ENCODE results near the gene ZNF593. TPM values are rescaled to one million over a fixed set of nuclear protein-coding genes. Genes with fewer than 3 reads are reported as not detected.

The ZNF593 gene
- total RNA-seq, 5 donors from 2014 or later (not counting 1 experiment from before 2014, with no cell fraction given), result 8.5 to 17.7 (median 17.1) TPM

Other genes with a start within 250 kb of the ZNF593 start
- gene PAFAH2, start 171.8 kb upstream of the ZNF593 start, total RNA-seq, result 10 to 100 TPM; 10.2 to 30.2 (median 17.3) TPM
- gene EXTL1, start 148.1 kb upstream of the ZNF593 start, total RNA-seq, result under 1 TPM in 4 of 5 donors, not detected in 1; 0.08 to 0.19 (median 0.12) TPM
- under 1 TPM in 3 of 5 donors, not detected in 2; 0.13 to 0.38 (median 0.19) TPM for gene SLC30A2, start 123.8 kb upstream of the ZNF593 start, total RNA-seq
- not detected for gene TRIM63, start 102.3 kb upstream of the ZNF593 start, total RNA-seq
- 10 to 100 TPM in 3 of 5 donors, 1 to 10 TPM in 2; 8.8 to 23.6 (median 19.1) TPM for gene PDIK1L, start 58.1 kb upstream of the ZNF593 start, total RNA-seq
- gene FAM110D, start 10.8 kb upstream of the ZNF593 start, total RNA-seq, result under 1 TPM in 1 of 5 donors, not detected in 4; 0.09 TPM
- not detected for gene C1orf232, start 945 bp upstream of the ZNF593 start, total RNA-seq
- gene ZNF593OS, start 1.9 kb downstream of the ZNF593 start, total RNA-seq, result not detected
- gene CNKSR1, start 7.6 kb downstream of the ZNF593 start, total RNA-seq, result 1 to 10 TPM; 2.9 to 6.8 (median 3.6) TPM
- gene CATSPER4, start 20.7 kb downstream of the ZNF593 start, total RNA-seq, result not detected
- 10 to 100 TPM; 14.2 to 28.5 (median 20.7) TPM for gene CEP85, start 64.3 kb downstream of the ZNF593 start, total RNA-seq
- 100 to 1,000 TPM; 218 to 457 (median 370) TPM for gene SH3BGRL3, start 110.2 kb downstream of the ZNF593 start, total RNA-seq
- 100 to 1,000 TPM in 3 of 5 donors, 10 to 100 TPM in 2; 39.5 to 112 (median 104) TPM for gene UBXN11, start 136.7 kb downstream of the ZNF593 start, total RNA-seq
- gene CD52, start 148.1 kb downstream of the ZNF593 start, total RNA-seq, result 1,000 to 10,000 TPM in 4 of 5 donors, 100 to 1,000 TPM in 1; 994 to 1,121 (median 1,054) TPM
- 1 to 10 TPM; 3.0 to 7.3 (median 5.1) TPM for gene CRYBG2, start 184.2 kb downstream of the ZNF593 start, total RNA-seq
- 10 to 100 TPM in 2 of 5 donors, 1 to 10 TPM in 2, under 1 TPM in 1; 0.32 to 23.1 (median 5.3) TPM for gene ZNF683, start 202.8 kb downstream of the ZNF593 start, total RNA-seq
- 1 to 10 TPM in 2 of 5 donors, under 1 TPM in 1, not detected in 2; 0.95 to 1.3 (median 1.1) TPM for gene LIN28A, start 240.9 kb downstream of the ZNF593 start, total RNA-seq